ENCODE measurements around the gene NAP1L4.

GRCh38 chr11:2963761-2964160 lies 28.4 kb downstream of the NAP1L4 start:
- TF ChIP-seq CTCF (IDR thresholded peaks at IDR 0.05) (no peak), EZH2 (IDR thresholded peaks at IDR 0.05; ENCODE audit: borderline replicate concordance, insufficient read depth, low read depth, low read length, poor library complexity, severe bottlenecking) (no peak)

Data from B cell (primary cell).